ENCODE results near the gene MLXIP. TPM values are rescaled to one million over a fixed set of nuclear protein-coding genes. Genes with fewer than 3 reads are reported as not detected.
"Not testable (repeated sequence)": the region's sequence is repeated elsewhere in the genome, so short reads cannot be mapped to it uniquely, and the experiment has no call there.

MLXIP gene
- total RNA-seq, 8 experiments from 2014 or later: 7.5 to 27.5 (median 15.2) TPM

DNA sequence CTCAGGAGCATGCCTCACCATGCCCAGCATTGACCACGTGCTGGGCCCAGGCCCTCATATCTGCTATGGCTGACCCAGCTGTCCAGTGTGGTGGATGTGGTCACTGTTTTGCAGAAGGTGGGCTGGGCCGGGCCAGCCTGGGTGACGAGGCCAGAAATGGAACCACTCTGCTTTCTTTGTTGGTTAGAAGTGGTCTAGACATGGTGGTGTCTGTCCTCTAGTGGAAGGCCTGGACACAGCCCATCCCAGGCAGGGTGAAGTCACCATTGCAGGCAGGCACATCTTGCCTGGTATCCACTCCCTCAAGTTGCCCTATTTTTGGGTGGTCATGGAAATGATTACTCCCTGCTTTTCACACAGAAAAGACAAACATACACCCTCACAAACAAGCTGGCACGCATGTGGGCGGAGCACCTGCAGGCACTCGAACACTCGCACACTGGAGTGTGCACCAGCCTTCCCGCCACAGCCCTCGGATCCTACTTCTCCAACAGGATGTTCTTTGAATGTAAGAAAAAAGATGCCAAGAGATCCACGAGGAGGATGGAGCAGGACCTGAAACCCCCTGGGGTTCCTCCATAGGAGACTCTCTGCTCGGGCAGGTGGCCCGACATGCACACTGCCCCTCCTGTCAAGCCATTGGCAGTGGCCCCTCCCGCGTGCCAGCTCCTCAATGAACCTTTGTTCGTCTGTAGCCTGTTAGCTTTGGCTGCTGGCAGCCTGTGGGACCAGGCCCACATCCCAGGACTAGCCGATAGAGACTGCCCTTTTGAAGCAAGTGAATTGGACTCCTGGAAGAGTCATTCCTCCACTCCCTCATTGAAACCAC lies 38.4 kb downstream of the MLXIP start:
- ATAC-seq (replicated peaks in 6 of 8): peak in 3 of 8 experiments; percentile 24 to 59 (median 44)
- no peak overlapping the region for H3K4me3 ChIP-seq
- in situ Hi-C loops (cut with MboI; ENCODE audit: low pct_unique_long_range_greater_than_20kb in 2 of 9, low sequenced_read_pairs in 9 of 9, unreplicated experiment in 9 of 9): no loop called here
- no peaks in the 10 kb centered on the region for H3K4me1 ChIP-seq (replicated peaks in 1 of 2)
- H3K27ac ChIP-seq: no peak overlapping the region
- WGBS, 10 experiments: 79 to 100% (median 100%) methylated on average over 1 to 6 of the region's 16 CpGs; no CpG with 5 or more reads in 4 of the 10 experiments

DNA sequence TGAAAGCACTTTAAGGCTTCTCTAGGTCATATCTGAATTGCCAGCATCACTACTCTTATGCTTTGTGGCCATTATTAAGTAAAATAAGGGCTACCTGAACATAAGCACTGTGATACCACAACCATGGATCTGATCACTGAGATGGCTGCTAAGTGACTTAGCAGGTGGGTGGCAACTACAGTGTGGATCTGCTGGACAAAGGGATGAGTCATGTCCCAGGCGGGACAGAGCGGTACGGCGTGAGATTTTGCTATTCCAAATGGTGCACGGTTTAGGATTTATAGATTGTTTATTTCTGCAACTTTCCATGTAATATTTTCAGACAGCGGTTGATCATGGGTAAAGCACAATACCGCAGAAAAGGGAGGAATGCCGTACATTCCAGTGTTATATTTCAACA lies 39.4 kb downstream of the MLXIP start:
- H3K27ac ChIP-seq: no peak overlapping the region
- in situ Hi-C loops (cut with MboI; ENCODE audit: low pct_unique_long_range_greater_than_20kb in 2 of 9, low sequenced_read_pairs in 9 of 9, unreplicated experiment in 9 of 9): no loop called here
- no peaks in the 10 kb centered on the region for H3K4me1 ChIP-seq (replicated peaks in 1 of 2)
- WGBS, 10 experiments: 81 to 100% (median 92%) methylated on average over 3 to 6 of the region's 8 CpGs; no CpG with 5 or more reads in 3 of the 10 experiments
- ATAC-seq (replicated peaks in 6 of 8): peak in 2 of 8 experiments; percentile 12 to 46
- H3K4me3 ChIP-seq: no peak overlapping the region

DNA sequence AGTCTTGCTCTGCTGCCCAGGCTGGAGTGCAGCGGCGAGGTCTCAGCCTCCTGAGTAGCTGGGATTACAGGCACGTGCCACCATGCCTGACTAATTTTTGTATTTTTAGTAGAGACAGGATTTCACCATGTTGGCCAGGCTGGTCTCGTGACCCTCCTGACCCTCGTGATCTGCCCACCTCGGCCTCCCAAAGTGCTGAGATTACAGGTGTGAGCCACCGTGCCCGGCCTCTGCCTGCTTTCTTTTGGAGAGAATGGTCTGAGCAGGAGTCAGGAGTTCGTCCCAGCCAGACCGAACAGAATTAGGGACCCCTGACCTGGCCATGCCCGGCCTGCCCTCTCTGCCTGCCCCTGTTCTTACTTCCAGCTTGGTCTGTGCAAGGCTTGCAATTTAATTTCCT lies 42.8 kb downstream of the MLXIP start:
- 60 to 100% (median 81%) methylated on average over 1 to 8 of the region's 11 CpGs; no CpG with 5 or more reads in 3 of the 10 experiments for WGBS, 10 experiments
- in situ Hi-C loops (cut with MboI; ENCODE audit: low pct_unique_long_range_greater_than_20kb in 2 of 9, low sequenced_read_pairs in 9 of 9, unreplicated experiment in 9 of 9): loop anchor here in 1 of 9 experiments (10.0 kb wide), 1 partner anchor 67 kb away; no protein-coding TSS in a partner anchor
- not testable (repeated sequence) for H3K27ac ChIP-seq; ATAC-seq (replicated peaks in 6 of 8); H3K4me3 ChIP-seq; H3K4me1 ChIP-seq (replicated peaks in 1 of 2)

DNA sequence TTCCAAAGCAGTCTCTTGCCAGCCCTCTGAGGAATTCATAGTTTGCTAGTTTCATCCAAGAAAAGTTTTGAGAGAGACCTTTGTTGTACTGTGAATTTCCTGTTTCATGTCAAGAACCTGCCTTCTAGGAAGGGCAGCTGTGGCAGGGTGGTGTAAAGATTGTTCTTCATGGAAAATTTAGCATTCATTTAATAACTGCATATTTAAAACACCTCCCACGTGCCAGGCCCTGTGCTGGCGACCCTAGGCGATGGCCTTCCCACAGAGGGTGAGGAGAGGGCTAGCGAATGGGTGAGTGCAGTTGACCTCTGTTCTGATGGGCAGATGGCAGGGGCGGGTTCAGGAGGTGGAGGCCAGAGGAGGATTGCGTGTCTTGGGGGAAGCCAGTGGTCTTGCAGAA lies 43.2 kb downstream of the MLXIP start:
- H3K4me3 ChIP-seq: no peak overlapping the region
- ATAC-seq (replicated peaks in 6 of 8): peak in 3 of 8 experiments; percentile 36 to 56 (median 44)
- in situ Hi-C loops (cut with MboI; ENCODE audit: low pct_unique_long_range_greater_than_20kb in 2 of 9, low sequenced_read_pairs in 9 of 9, unreplicated experiment in 9 of 9): loop anchor here in 1 of 9 experiments (10.0 kb wide), 1 partner anchor 67 kb away; no protein-coding TSS in a partner anchor
- 45 to 92% (median 74%) methylated on average over 1 to 6 of the region's 6 CpGs; no CpG with 5 or more reads in 3 of the 10 experiments for WGBS, 10 experiments
- no peak overlapping the region for H3K27ac ChIP-seq
- H3K4me1 ChIP-seq (replicated peaks in 1 of 2): no peaks in the 10 kb centered on the region

DNA sequence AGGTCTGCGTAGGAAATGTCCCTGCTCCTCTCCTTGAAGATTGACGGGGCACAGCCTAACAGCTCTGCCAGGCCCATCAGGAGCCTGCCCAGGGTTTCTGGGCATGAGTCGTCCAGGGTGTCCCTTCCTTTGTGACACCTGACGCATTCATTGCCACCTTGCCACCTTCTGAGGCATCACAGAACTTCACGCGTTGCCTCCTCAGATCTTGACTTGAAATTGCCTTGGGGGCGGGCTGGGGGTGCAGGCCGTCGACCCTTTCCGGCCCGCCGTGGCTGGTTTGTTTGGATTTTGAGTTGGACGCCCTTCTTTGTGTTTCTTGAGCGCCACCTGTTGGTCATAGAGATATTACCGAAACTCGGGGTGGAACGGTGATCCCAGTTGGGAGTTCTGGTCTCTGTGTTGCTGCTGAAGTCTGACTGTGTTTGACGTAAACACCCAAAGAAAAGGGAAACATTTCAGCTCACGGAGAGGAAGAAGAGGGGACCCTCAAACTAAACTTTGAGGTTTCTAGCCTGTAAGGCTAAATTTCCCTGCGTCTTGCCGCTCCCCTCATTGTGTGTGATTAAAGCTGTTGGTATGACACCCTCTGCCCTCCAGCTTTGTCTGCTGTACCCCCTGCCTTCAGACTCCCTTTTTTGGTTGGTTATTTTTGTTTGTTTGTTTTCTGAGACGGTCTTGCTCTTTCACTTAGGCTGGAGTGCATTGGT lies 44.6 kb downstream of the MLXIP start:
- in situ Hi-C loops (cut with MboI; ENCODE audit: low pct_unique_long_range_greater_than_20kb in 2 of 9, low sequenced_read_pairs in 9 of 9, unreplicated experiment in 9 of 9): loop anchor here in 1 of 9 experiments (10.0 kb wide), 1 partner anchor 68 kb away; no protein-coding TSS in a partner anchor
- H3K27ac ChIP-seq: no peak overlapping the region
- 3 to 90% (median 36%) methylated on average over 2 to 15 of the region's 22 CpGs; no CpG with 5 or more reads in 2 of the 10 experiments for WGBS, 10 experiments

DNA sequence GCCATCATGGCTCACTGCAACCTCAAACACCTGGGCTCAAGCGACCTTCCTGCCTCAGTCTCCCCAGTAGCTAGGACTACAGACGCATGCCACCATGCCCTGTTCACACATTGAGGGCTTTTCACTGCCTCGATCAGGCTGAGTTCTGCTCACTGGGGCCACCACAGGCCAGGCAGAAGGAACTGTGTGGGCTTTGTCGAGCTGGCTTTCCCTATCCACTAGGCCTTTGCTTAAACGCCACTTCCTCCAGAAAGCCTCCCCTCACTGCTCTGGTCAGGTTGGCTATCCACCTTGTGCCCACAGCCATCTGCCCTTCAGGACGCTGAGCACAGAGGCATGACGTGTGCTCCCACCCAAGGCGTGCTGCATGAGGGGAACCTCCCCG lies 45.2 kb downstream of the MLXIP start:
- no peak for ATAC-seq (replicated peaks in 6 of 8)
- 53 to 100% (median 69%) methylated on average over 1 to 2 of the region's 9 CpGs; no CpG with 5 or more reads in 6 of the 10 experiments for WGBS, 10 experiments
- in situ Hi-C loops (cut with MboI; ENCODE audit: low pct_unique_long_range_greater_than_20kb in 2 of 9, low sequenced_read_pairs in 9 of 9, unreplicated experiment in 9 of 9): loop anchor here in 1 of 9 experiments (10.0 kb wide), 1 partner anchor 69 kb away; no protein-coding TSS in a partner anchor
- H3K27ac ChIP-seq: no peak overlapping the region
- no peaks in the 10 kb centered on the region for H3K4me1 ChIP-seq (replicated peaks in 1 of 2)
- no peak overlapping the region for H3K4me3 ChIP-seq

More for the DNA sequence above, 44.6 kb downstream of the MLXIP start:
- peak; percentile 51 to 78 (median 64) for ATAC-seq (replicated peaks in 6 of 8)
- Histone ChIP-seq H3K4me1 (replicated peaks in 1 of 2) (no peaks in the 10 kb centered on the region), H3K4me3 (no peak overlapping the region)

DNA sequence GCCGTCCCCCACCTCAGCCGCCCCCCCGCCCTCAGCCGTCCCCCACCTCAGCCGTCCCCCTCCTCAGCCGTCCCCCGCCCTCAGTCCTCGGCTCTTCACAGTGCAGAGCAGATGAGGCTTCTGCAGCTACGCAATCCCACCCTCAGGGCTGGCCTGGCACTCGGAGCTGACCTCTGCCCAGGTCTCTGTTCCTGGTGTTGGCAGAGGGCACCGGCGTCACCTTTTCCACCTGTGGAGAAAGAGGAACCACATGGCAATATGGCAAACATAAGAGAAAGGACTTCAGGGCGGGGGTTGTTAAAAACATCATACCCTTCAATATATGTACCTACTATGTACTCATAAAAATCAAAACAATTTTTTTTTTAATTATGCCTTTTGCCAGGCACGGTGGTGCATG lies 45.8 kb downstream of the MLXIP start:
- no peak overlapping the region for H3K27ac ChIP-seq
- no peaks in the 10 kb centered on the region for H3K4me1 ChIP-seq (replicated peaks in 1 of 2)
- WGBS, 10 experiments: 80 to 100% (median 96%) methylated on average over 1 to 3 of the region's 14 CpGs; no CpG with 5 or more reads in 4 of the 10 experiments
- no peak overlapping the region for H3K4me3 ChIP-seq
- in situ Hi-C loops (cut with MboI; ENCODE audit: low pct_unique_long_range_greater_than_20kb in 2 of 9, low sequenced_read_pairs in 9 of 9, unreplicated experiment in 9 of 9): loop anchor here in 1 of 9 experiments (10.0 kb wide), 1 partner anchor 70 kb away; no protein-coding TSS in a partner anchor
- no peak for ATAC-seq (replicated peaks in 6 of 8)

DNA sequence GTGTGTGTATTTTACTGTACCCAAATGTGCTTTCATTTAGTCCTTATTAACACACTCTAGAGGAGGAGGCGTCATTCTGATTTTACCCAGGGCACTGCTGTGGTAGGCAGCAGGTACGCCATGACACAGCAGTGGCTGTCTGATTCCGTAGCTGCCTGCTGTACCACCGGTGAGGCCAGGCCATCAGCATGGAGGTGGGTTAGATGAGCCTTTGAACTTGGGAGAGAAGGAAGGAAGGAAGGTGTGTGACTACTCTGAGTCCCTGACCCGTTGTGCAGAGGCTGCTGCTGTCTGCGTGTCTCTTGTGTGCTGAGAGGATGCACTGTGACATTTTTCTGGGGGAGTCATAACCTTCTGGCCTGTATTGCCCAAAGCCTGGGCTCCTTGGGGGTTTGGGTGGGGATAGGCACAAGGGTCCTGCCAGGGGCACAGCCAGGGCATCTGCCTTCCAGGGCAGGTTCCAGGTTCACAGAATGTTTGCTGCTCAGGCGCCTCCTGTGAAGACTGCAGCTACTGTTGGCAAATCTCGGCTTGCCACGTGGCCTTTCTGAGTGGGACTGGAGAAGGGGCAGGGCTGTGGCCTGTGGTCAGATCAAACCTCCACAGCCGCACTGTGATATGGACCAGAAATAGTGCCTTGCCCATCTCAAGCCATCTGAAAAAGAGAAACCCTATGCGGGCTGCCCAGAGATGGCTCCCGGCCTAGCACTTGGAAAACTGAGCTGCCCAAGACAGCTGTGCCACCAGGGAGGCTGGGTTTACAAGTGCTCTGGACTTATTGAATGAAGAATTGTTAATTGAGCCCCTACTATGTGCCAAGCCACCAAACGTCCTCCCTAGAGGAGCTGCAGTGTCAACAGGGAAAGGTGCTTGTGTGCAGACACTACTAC lies 47.1 kb downstream of the MLXIP start:
- Histone ChIP-seq H3K4me3 (no peak overlapping the region), H3K27ac (no peak overlapping the region), H3K4me1 (replicated peaks in 1 of 2) (no peaks in the 10 kb centered on the region)
- 60 to 100% (median 85%) methylated on average over 1 to 4 of the region's 13 CpGs; no CpG with 5 or more reads in 6 of the 10 experiments for WGBS, 10 experiments
- no peak for ATAC-seq (replicated peaks in 6 of 8)
- in situ Hi-C loops (cut with MboI; ENCODE audit: low pct_unique_long_range_greater_than_20kb in 2 of 9, low sequenced_read_pairs in 9 of 9, unreplicated experiment in 9 of 9): loop anchor here in 1 of 9 experiments (10.0 kb wide), 1 partner anchor 71 kb away; no protein-coding TSS in a partner anchor

DNA sequence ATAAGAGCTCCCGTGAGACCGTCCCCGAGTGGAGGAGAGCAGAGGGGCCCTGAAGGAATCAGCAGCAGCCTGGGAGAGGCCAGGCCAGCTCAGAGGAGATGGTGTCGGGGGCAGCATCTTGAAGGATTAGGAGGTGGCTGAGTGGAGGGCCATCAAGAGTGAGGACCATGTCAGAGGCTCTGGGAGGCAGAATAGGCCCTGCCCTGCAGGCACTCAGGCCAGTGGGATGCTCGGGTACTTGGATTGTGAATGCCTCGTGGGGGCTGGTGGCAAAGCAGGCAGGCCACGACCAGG lies 47.7 kb downstream of the MLXIP start:
- no peaks in the 10 kb centered on the region for H3K4me1 ChIP-seq (replicated peaks in 1 of 2)
- WGBS, 10 experiments: 40 to 71% (median 48%) methylated on average over 1 to 5 of the region's 7 CpGs; no CpG with 5 or more reads in 7 of the 10 experiments
- ATAC-seq (replicated peaks in 6 of 8): no peak
- H3K4me3 ChIP-seq: no peak overlapping the region
- no peak overlapping the region for H3K27ac ChIP-seq
- in situ Hi-C loops (cut with MboI; ENCODE audit: low pct_unique_long_range_greater_than_20kb in 2 of 9, low sequenced_read_pairs in 9 of 9, unreplicated experiment in 9 of 9): loop anchor here in 1 of 9 experiments (10.0 kb wide), 1 partner anchor 71 kb away; no protein-coding TSS in a partner anchor

DNA sequence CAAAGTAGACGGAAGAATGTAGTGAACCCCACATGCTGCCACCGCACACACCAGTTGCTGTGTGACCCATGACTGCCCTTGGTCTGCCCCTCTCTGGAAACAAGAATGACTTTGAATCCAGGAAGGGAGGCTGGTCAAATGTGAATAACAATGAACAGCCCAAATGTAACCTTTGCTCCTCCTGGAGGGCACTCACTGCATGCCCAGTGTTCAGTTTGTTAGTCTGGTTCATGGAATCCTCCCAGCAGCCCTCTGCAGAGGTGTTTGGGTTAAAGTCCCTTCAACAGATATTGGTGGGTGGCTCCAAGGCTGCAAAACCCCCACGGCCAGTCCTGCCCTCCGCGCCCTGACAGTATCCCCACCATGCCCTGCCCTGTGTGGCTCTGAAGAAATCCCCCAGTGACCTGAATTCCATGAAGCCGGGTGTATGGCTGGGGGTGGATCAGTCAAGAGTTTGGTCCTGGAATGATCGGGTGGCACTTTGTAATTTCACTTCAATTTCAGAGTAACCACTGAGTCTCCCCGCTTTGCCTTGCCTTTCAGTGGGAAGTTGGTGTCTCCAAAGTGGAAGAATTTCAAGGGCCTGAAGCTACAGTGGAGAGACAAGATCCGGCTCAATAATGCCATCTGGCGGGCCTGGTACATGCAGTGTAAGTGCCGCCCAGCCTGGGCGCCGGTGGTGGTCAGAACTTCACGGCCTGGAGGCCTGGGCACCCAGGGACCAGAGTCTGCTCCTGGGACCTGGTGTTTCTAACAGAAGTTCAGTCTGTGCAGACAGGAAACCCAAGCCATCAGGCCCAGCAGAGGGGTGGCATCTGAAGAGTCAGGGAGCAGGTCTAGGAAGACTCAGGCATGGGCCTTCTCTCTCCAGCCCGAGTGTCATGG lies 48.4 kb downstream of the MLXIP start:
- 81 to 100% (median 91%) methylated on average over 1 to 6 of the region's 15 CpGs; no CpG with 5 or more reads in 4 of the 10 experiments for WGBS, 10 experiments
- no peak for ATAC-seq (replicated peaks in 6 of 8)
- in situ Hi-C loops (cut with MboI; ENCODE audit: low pct_unique_long_range_greater_than_20kb in 2 of 9, low sequenced_read_pairs in 9 of 9, unreplicated experiment in 9 of 9): loop anchor here in 1 of 9 experiments (10.0 kb wide), 1 partner anchor 72 kb away; no protein-coding TSS in a partner anchor
- no peak overlapping the region for H3K27ac ChIP-seq
- no peaks in the 10 kb centered on the region for H3K4me1 ChIP-seq (replicated peaks in 1 of 2)
- H3K4me3 ChIP-seq: no peak overlapping the region

DNA sequence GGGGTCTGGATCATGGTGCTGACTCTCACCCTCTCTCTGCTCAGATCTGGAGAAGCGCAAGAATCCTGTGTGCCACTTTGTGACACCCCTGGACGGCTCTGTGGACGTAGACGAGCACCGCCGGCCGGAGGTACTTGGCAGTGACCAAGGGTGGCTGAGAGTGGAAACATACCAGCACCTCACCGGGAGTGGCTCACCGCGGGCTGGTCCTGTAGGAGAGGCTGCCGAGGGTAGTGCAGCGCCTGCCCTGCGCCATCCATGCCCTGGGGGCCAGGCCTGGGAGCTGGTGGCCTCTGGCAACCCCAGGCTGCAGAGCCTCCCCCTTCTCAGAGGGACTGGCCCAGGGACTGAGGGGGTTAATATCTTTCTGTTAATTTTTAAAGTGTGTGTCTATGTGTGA lies 49.3 kb downstream of the MLXIP start:
- in situ Hi-C loops (cut with MboI; ENCODE audit: low pct_unique_long_range_greater_than_20kb in 2 of 9, low sequenced_read_pairs in 9 of 9, unreplicated experiment in 9 of 9): loop anchor here in 1 of 9 experiments (10.0 kb wide), 1 partner anchor 73 kb away; no protein-coding TSS in a partner anchor
- Histone ChIP-seq H3K4me1 (replicated peaks in 1 of 2) (no peaks in the 10 kb centered on the region), H3K27ac (no peak overlapping the region), H3K4me3 (no peak overlapping the region)
- WGBS, 10 experiments: 0 to 95% methylated on average over 1 to 7 of the region's 13 CpGs; no CpG with 5 or more reads in 8 of the 10 experiments
- ATAC-seq (replicated peaks in 6 of 8): peak in 1 of 8 experiments; percentile 14

Measured in motor neuron (in vitro differentiated cells).